ENCODE data around the gene THRA.

THRA gene

GRCh38 chr17:40063187-40063771 is 514 bp downstream of the THRA start:
- in situ Hi-C loops (cut with HindIII; ENCODE audit: low sequenced_read_pairs): loop anchor here (25.0 kb wide), 1 partner anchor 249 kb away; the partner anchor contains the start of gene RARA

GRCh38 chr17:40063901-40064531 is 1.3 kb downstream of the THRA start:
- in situ Hi-C loops (cut with HindIII; ENCODE audit: low sequenced_read_pairs): loop anchor here (25.0 kb wide), 1 partner anchor 248 kb away; the partner anchor contains the start of gene RARA

GRCh38 chr17:40064971-40065768 is 2.4 kb downstream of the THRA start:
- in situ Hi-C loops (cut with HindIII; ENCODE audit: low sequenced_read_pairs): loop anchor here (25.0 kb wide), 1 partner anchor 247 kb away; the partner anchor contains the start of gene RARA

GRCh38 chr17:40065769-40066510 is 3.2 kb downstream of the THRA start:
- in situ Hi-C loops (cut with HindIII; ENCODE audit: low sequenced_read_pairs): loop anchor here (25.0 kb wide), 1 partner anchor 246 kb away; the partner anchor contains the start of gene RARA

GRCh38 chr17:40067710-40068109 is 4.9 kb downstream of the THRA start:
- in situ Hi-C loops (cut with HindIII; ENCODE audit: low sequenced_read_pairs): loop anchor here (25.0 kb wide), 1 partner anchor 245 kb away; the partner anchor contains the start of gene RARA

- in situ Hi-C loops (cut with HindIII; ENCODE audit: low sequenced_read_pairs): loop anchor here (25.0 kb wide), 1 partner anchor 244 kb away; the partner anchor contains the start of gene RARA
Measured at GRCh38 chr17:40068129-40068581, 5.4 kb downstream of the THRA start.

GRCh38 chr17:40068584-40068916 is 5.8 kb downstream of the THRA start:
- in situ Hi-C loops (cut with HindIII; ENCODE audit: low sequenced_read_pairs): loop anchor here (25.0 kb wide), 1 partner anchor 244 kb away; the partner anchor contains the start of gene RARA

- in situ Hi-C loops (cut with HindIII; ENCODE audit: low sequenced_read_pairs): loop anchor here (25.0 kb wide), 1 partner anchor 243 kb away; the partner anchor contains the start of gene RARA
Measured at GRCh38 chr17:40068917-40069750, 6.4 kb downstream of the THRA start.

- in situ Hi-C loops (cut with HindIII; ENCODE audit: low sequenced_read_pairs): loop anchor here (25.0 kb wide), 1 partner anchor 242 kb away; the partner anchor contains the start of gene RARA
Measured at GRCh38 chr17:40069751-40070708, 7.3 kb downstream of the THRA start.

GRCh38 chr17:40070709-40071312 is 8.0 kb downstream of the THRA start:
- in situ Hi-C loops (cut with HindIII; ENCODE audit: low sequenced_read_pairs): loop anchor here (25.0 kb wide), 1 partner anchor 241 kb away; the partner anchor contains the start of gene RARA

GRCh38 chr17:40071313-40072039 is 8.7 kb downstream of the THRA start:
- in situ Hi-C loops (cut with HindIII; ENCODE audit: low sequenced_read_pairs): loop anchor here (25.0 kb wide), 1 partner anchor 241 kb away; the partner anchor contains the start of gene RARA

- in situ Hi-C loops (cut with HindIII; ENCODE audit: low sequenced_read_pairs): loop anchor here (25.0 kb wide), 1 partner anchor 240 kb away; the partner anchor contains the start of gene RARA
Measured at GRCh38 chr17:40072040-40072734, 9.4 kb downstream of the THRA start.

- in situ Hi-C loops (cut with HindIII; ENCODE audit: low sequenced_read_pairs): loop anchor here (25.0 kb wide), 1 partner anchor 239 kb away; the partner anchor contains the start of gene RARA
Measured at GRCh38 chr17:40072735-40073346, 10.1 kb downstream of the THRA start.

- in situ Hi-C loops (cut with HindIII; ENCODE audit: low sequenced_read_pairs): loop anchor here (25.0 kb wide), 1 partner anchor 239 kb away; the partner anchor contains the start of gene RARA
Measured at GRCh38 chr17:40073454-40074174, 10.8 kb downstream of the THRA start.

GRCh38 chr17:40074175-40074512 is 11.4 kb downstream of the THRA start:
- in situ Hi-C loops (cut with HindIII; ENCODE audit: low sequenced_read_pairs): loop anchor here (25.0 kb wide), 1 partner anchor 238 kb away; the partner anchor contains the start of gene RARA
